Measurements from ENCODE around the gene DHRS9.
"Not testable (repeated sequence)": the region's sequence is repeated elsewhere in the genome, so short reads cannot be mapped to it uniquely, and the experiment has no call there.

GRCh38 chr2:169054575-169054974 lies 14.8 kb upstream of the DHRS9 start:
- not testable (repeated sequence) for TF ChIP-seq CTCF, POLR2A (IDR thresholded peaks at IDR 0.05)
